BLaER1 (cell line): ENCODE measurements around the gene CFD.
A peak's percentile ranks its signal among the peaks of the same experiment; 100 is the strongest.

Source experiments
- H3K27ac ChIP-seq: shearing (Covaris generic); formaldehyde crosslinking; 2 replicates; pipeline ENCODE4 v1.8.1; 2022
- H3K27me3 ChIP-seq: shearing (Covaris generic); formaldehyde crosslinking; 2 replicates; pipeline ENCODE4 v1.8.1; 2022
- H3K36me3 ChIP-seq: shearing (Covaris generic); formaldehyde crosslinking; 2 replicates; pipeline ENCODE4 v1.8.1; 2022
- H3K4me1 ChIP-seq: shearing (Covaris generic); formaldehyde crosslinking; 2 replicates; pipeline ENCODE4 v1.8.1; 2022
- H3K4me2 ChIP-seq: shearing (Covaris generic); formaldehyde crosslinking; 2 replicates; pipeline ENCODE4 v1.8.1; 2022
- H3K4me3 ChIP-seq: shearing (Covaris generic); formaldehyde crosslinking; 2 replicates; pipeline ENCODE4 v1.8.1; 2022
- H3K9ac ChIP-seq: shearing (Covaris generic); formaldehyde crosslinking; 2 replicates; pipeline ENCODE4 v1.8.1; 2022
- H3K9me3 ChIP-seq: shearing (Covaris generic); formaldehyde crosslinking; 2 replicates; pipeline ENCODE4 v1.8.1; 2022
- H4K20me1 ChIP-seq: shearing (Covaris generic); formaldehyde crosslinking; 2 replicates; pipeline ENCODE4 v1.8.1; 2022
- Cebpa-rat ChIP-seq: shearing (Covaris generic); IDR thresholded peaks from 2 replicates; pipeline ENCODE4 v1.8.1; 2022

CFD gene

GRCh38 chr19:902093-902370, 42.6 kb downstream of the CFD start:
- Histone ChIP-seq H4K20me1 (peaks cover 74% of the 10 kb centered on the region), H3K9me3 (no peaks in the 10 kb centered on the region), H3K4me2 (no peak overlapping the region), H3K27ac (no peak overlapping the region), H3K9ac (no peak overlapping the region), H3K4me1 (peaks cover 35% of the 10 kb centered on the region), H3K36me3 (peaks cover 32% of the 10 kb centered on the region), H3K4me3 (no peak overlapping the region), H3K27me3 (no peaks in the 10 kb centered on the region)
- no peak for TF ChIP-seq Cebpa-rat

GRCh38 chr19:902446-903226, 43.2 kb downstream of the CFD start:
- Histone ChIP-seq H3K4me3 (no peak overlapping the region), H3K9me3 (no peaks in the 10 kb centered on the region), H4K20me1 (peaks cover 80% of the 10 kb centered on the region), H3K27ac (no peak overlapping the region), H3K4me2 (no peak overlapping the region), H3K36me3 (peaks cover 26% of the 10 kb centered on the region), H3K9ac (no peak overlapping the region), H3K27me3 (no peaks in the 10 kb centered on the region), H3K4me1 (peaks cover 36% of the 10 kb centered on the region)
- no peak for TF ChIP-seq Cebpa-rat

GRCh38 chr19:903266-903797, 43.9 kb downstream of the CFD start:
- H3K4me3 ChIP-seq, result no peak overlapping the region
- no peak overlapping the region for H3K27ac ChIP-seq
- H4K20me1 ChIP-seq, result peaks cover 86% of the 10 kb centered on the region
- TF ChIP-seq Cebpa-rat, result no peak
- no peaks in the 10 kb centered on the region for H3K27me3 ChIP-seq
- H3K4me1 ChIP-seq, result peaks cover 36% of the 10 kb centered on the region
- H3K9ac ChIP-seq, result no peak overlapping the region
- H3K9me3 ChIP-seq, result no peaks in the 10 kb centered on the region
- no peak overlapping the region for H3K4me2 ChIP-seq
- H3K36me3 ChIP-seq, result peaks cover 24% of the 10 kb centered on the region

- Histone ChIP-seq H3K36me3 (peaks cover 20% of the 10 kb centered on the region), H3K9me3 (no peaks in the 10 kb centered on the region), H3K4me1 (peaks cover 40% of the 10 kb centered on the region), H3K27me3 (no peaks in the 10 kb centered on the region), H3K4me2 (no peak overlapping the region), H3K27ac (no peak overlapping the region), H3K9ac (no peak overlapping the region), H4K20me1 (peaks cover 86% of the 10 kb centered on the region), H3K4me3 (no peak overlapping the region)
- TF ChIP-seq Cebpa-rat, result no peak
Measured at GRCh38 chr19:904545-904944, 45.1 kb downstream of the CFD start.

GRCh38 chr19:906480-906879, 47.0 kb downstream of the CFD start:
- H3K9ac ChIP-seq, result no peak overlapping the region
- TF ChIP-seq Cebpa-rat, result no peak
- H4K20me1 ChIP-seq, result peaks cover 97% of the 10 kb centered on the region
- no peak overlapping the region for H3K4me3 ChIP-seq
- H3K27ac ChIP-seq, result no peak overlapping the region
- H3K4me1 ChIP-seq, result peaks cover 49% of the 10 kb centered on the region
- no peaks in the 10 kb centered on the region for H3K9me3 ChIP-seq
- H3K36me3 ChIP-seq, result peaks cover 14% of the 10 kb centered on the region; the same call in 1 of the 2 replicates
- H3K4me2 ChIP-seq, result peak overlapping the region; percentile 38
- H3K27me3 ChIP-seq, result no peaks in the 10 kb centered on the region

GRCh38 chr19:907183-907853, 47.9 kb downstream of the CFD start:
- 0 out of 2 replicates have a peak overlapping the region, but pooled peaks have one; percentile 12 for H3K27ac ChIP-seq
- no peak for TF ChIP-seq Cebpa-rat

GRCh38 chr19:911197-912033, 52.0 kb downstream of the CFD start:
- Histone ChIP-seq H3K9me3 (no peaks in the 10 kb centered on the region), H3K27ac (no peak overlapping the region), H3K4me1 (peaks cover 48% of the 10 kb centered on the region), H3K4me2 (no peak overlapping the region; the same call in 1 of the 2 replicates), H3K27me3 (peaks cover 21% of the 10 kb centered on the region), H4K20me1 (peaks cover 53% of the 10 kb centered on the region), H3K9ac (no peak overlapping the region), H3K36me3 (0 out of 2 replicates have a peak, but pooled peaks cover 5% of the 10 kb centered on the region), H3K4me3 (no peak overlapping the region)
- TF ChIP-seq Cebpa-rat, result no peak

More at GRCh38 chr19:907183-907853, 47.9 kb downstream of the CFD start:
- H3K36me3 ChIP-seq, result peaks cover 10% of the 10 kb centered on the region; the same call in 1 of the 2 replicates
- no peaks in the 10 kb centered on the region for H3K9me3 ChIP-seq
- H3K4me3 ChIP-seq, result no peak overlapping the region
- no peaks in the 10 kb centered on the region for H3K27me3 ChIP-seq
- H4K20me1 ChIP-seq, result peaks cover 94% of the 10 kb centered on the region
- H3K9ac ChIP-seq, result no peak overlapping the region
- H3K4me2 ChIP-seq, result peak overlapping the region; percentile 28
- peaks cover 49% of the 10 kb centered on the region for H3K4me1 ChIP-seq

- H3K27me3 ChIP-seq, result peaks cover 31% of the 10 kb centered on the region
- H3K4me1 ChIP-seq, result peaks cover 42% of the 10 kb centered on the region
- peak overlapping the region; percentile 84 for H3K27ac ChIP-seq
Measured at GRCh38 chr19:912181-913079, 53.0 kb downstream of the CFD start.

More at GRCh38 chr19:912181-913079, 53.0 kb downstream of the CFD start:
- peak overlapping the region; percentile 59 for H3K4me2 ChIP-seq
- peaks cover 47% of the 10 kb centered on the region for H4K20me1 ChIP-seq
- peak overlapping the region; percentile 90 for H3K4me3 ChIP-seq
- H3K36me3 ChIP-seq, result 0 out of 2 replicates have a peak, but pooled peaks cover 5% of the 10 kb centered on the region
- H3K9me3 ChIP-seq, result no peaks in the 10 kb centered on the region
- peak overlapping the region; percentile 86 for H3K9ac ChIP-seq
- no peak for TF ChIP-seq Cebpa-rat
